K562 (cell line): ENCODE measurements around the gene CACNA1C. TPM values are rescaled to one million over a fixed set of nuclear protein-coding genes. Genes with fewer than 3 reads are reported as not detected.

Source experiments
- ATAC-seq: fragments of 200-7000 bp; cut with Tn5 transposase; 3 replicates; pipeline ENCODE4 v1.9.1; 2020; ENCODE audit warnings: moderate library complexity
- BruUV-seq: library from RNA; stranded (reverse); fragments of 400-500 nt; replicated peaks from 2 replicates; lab custom pipeline; 2021; lab: Mats Ljungman, UMichigan
- CTCF ChIA-PET: fragments of 300-600 bp; formaldehyde crosslinking; extraction: SDS; loops from one replicate; lab custom pipeline; 2021; ENCODE audit warnings: low intra/inter-chr PET ratio; lab: Yijun Ruan, JAX
- POLR2A ChIA-PET: fragments of 300-600, 350-650 bp; sonication (Branson Sonifier 250); formaldehyde crosslinking; extraction: SDS; loops from one replicate; lab custom pipeline; 2021; ENCODE audit warnings: antibody characterized with exemption, inconsistent platforms; lab: Yijun Ruan, JAX
- DNase-seq, 4 experiments: peaks; one replicate each; pipeline versions ENCODE4 v3.0.0 to v3.0.0-alpha.2; 2011 to 2018; ENCODE audit warnings: low spot score in 3 of 4, mixed read lengths in 3 of 4; ENCODE audit errors: extremely low read depth in 1 of 4
- FAIRE-seq: peaks from 2 replicates; lab custom pipeline; 2011; peaks lifted over from hg19 to GRCh38; lab: Jason Lieb, UNC
- H2AFZ ChIP-seq: 2 replicates; pipeline ENCODE4 v1.6.0; 2011; ENCODE audit warnings: low read depth, low read length, control low read depth, inconsistent platforms
- H3K27ac ChIP-seq: fragments of 200-600 bp; 3 replicates; pipeline ENCODE4 v1.8.0; 2011; ENCODE audit warnings: low read depth, mild to moderate bottlenecking, control low read depth, inconsistent platforms, low read length, moderate library complexity, mixed read lengths; ENCODE audit errors: extremely low read depth
- H3K27me3 ChIP-seq, 2 experiments: fragments of 300-600 bp in 1 of 2; 2 replicates in 1 of 2; 3 replicates in 1 of 2; pipeline versions ENCODE4 v1.6.0 to v1.8.0; 2011; ENCODE audit warnings: inconsistent platforms in 2 of 2, low read length in 2 of 2, mild to moderate bottlenecking in 1 of 2, mixed read lengths in 1 of 2, moderate library complexity in 1 of 2; ENCODE audit not compliant: control insufficient read depth in 2 of 2, insufficient read depth in 2 of 2
- H3K36me3 ChIP-seq: fragments of 300-600 bp; 3 replicates; pipeline ENCODE4 v1.8.0; 2011; ENCODE audit warnings: mild to moderate bottlenecking, low read length, inconsistent platforms; ENCODE audit not compliant: control insufficient read depth, insufficient read depth
- H3K4me1 ChIP-seq, 2 experiments: fragments of 200-600 bp in 1 of 2; replicated peaks in 1 of 2; 2 replicates in 1 of 2; 3 replicates in 1 of 2; pipeline versions ENCODE4 v1.5.1 to v1.8.0; 2011; ENCODE audit warnings: inconsistent platforms in 2 of 2, low read length in 2 of 2, mild to moderate bottlenecking in 1 of 2, mixed read lengths in 1 of 2, moderate library complexity in 1 of 2; ENCODE audit not compliant: control insufficient read depth in 2 of 2, insufficient read depth in 2 of 2
- H3K4me2 ChIP-seq: 2 replicates; pipeline ENCODE4 v1.6.1; 2011; ENCODE audit warnings: low read length, control low read depth, inconsistent platforms, mixed read lengths; ENCODE audit not compliant: insufficient read depth
- H3K4me3 ChIP-seq: fragments of 200-600 bp; sonication (generic), shearing (Covaris generic); 2 replicates; pipeline ENCODE4 v1.5.1; 2016; ENCODE audit warnings: control low read depth, inconsistent platforms
- H3K79me2 ChIP-seq: fragments of 200-600 bp; 3 replicates; pipeline ENCODE4 v1.8.0; 2011; ENCODE audit warnings: low read length, inconsistent platforms; ENCODE audit not compliant: control insufficient read depth, insufficient read depth
- H3K9ac ChIP-seq, 2 experiments: 2 replicates each; pipeline versions ENCODE4 v1.6.0 to v1.6.1; 2011; ENCODE audit warnings: low read depth in 2 of 2, low read length in 2 of 2, control low read depth in 1 of 2, inconsistent platforms in 1 of 2, mild to moderate bottlenecking in 1 of 2, mixed read lengths in 1 of 2; ENCODE audit not compliant: insufficient read depth in 1 of 2
- H3K9me1 ChIP-seq: one replicate; pipeline ENCODE4 v1.6.0; 2011; ENCODE audit warnings: inconsistent platforms, mild to moderate bottlenecking, low read length, moderate library complexity; ENCODE audit not compliant: control insufficient read depth, insufficient read depth
- H3K9me3 ChIP-seq: replicated peaks from 2 replicates; pipeline ENCODE4 v1.5.1; 2011; ENCODE audit warnings: low read depth, low read length, inconsistent platforms; ENCODE audit not compliant: control insufficient read depth, insufficient read depth
- H4K20me1 ChIP-seq: replicated peaks from 2 replicates; pipeline ENCODE4 v1.6.1; 2011; ENCODE audit warnings: low read length, inconsistent platforms, mixed read lengths; ENCODE audit not compliant: control insufficient read depth, insufficient read depth
- ARNT ChIP-seq, 2 experiments: fragments of 450-650 bp; IDR thresholded peaks; 2 replicates each; pipeline ENCODE4 v1.6.1; 2016; ENCODE audit warnings: mild to moderate bottlenecking in 1 of 2
- CBX1 ChIP-seq: sonication (generic); IDR thresholded peaks from 2 replicates; pipeline ENCODE4 v1.6.1; 2016; ENCODE audit warnings: antibody characterized with exemption, low read depth, mild to moderate bottlenecking
- DLX4 ChIP-seq: fragments of 250-450 bp; sonication (Bioruptor Pico); IDR thresholded peaks from 2 replicates; pipeline ENCODE4 v1.6.1; 2021; ENCODE audit warnings: mild to moderate bottlenecking
- DMBX1 ChIP-seq: fragments of 250-450 bp; sonication (Bioruptor Pico); IDR thresholded peaks from 2 replicates; pipeline ENCODE4 v1.8.0; 2022; ENCODE audit warnings: inconsistent platforms, mild to moderate bottlenecking, moderate library complexity, borderline replicate concordance
- ELK3 ChIP-seq: fragments of 450-650 bp; formaldehyde crosslinking; IDR thresholded peaks from 2 replicates; pipeline ENCODE4 v1.4.0; 2020; ENCODE audit warnings: mild to moderate bottlenecking
- HDAC1 ChIP-seq, 2 experiments: fragments of 450-650 bp; IDR thresholded peaks; 2 replicates each; pipeline ENCODE4 v1.6.1; 2016 to 2017; ENCODE audit warnings: inconsistent platforms in 1 of 2, mild to moderate bottlenecking in 1 of 2, moderate library complexity in 1 of 2
- KLF13 ChIP-seq: fragments of 450-650 bp; IDR thresholded peaks from 2 replicates; pipeline ENCODE4 v1.6.1; 2016; ENCODE audit warnings: missing genetic modification characterization, low read depth, mild to moderate bottlenecking, missing compliant biosample characterization, moderate library complexity, borderline replicate concordance
- NCOA2 ChIP-seq, 2 experiments: fragments of 450-650 bp; IDR thresholded peaks; 2 replicates each; pipeline ENCODE4 v1.6.1; 2018; ENCODE audit warnings: mild to moderate bottlenecking in 2 of 2, moderate library complexity in 1 of 2; ENCODE audit not compliant: partially characterized antibody in 2 of 2
- PML ChIP-seq: IDR thresholded peaks from 2 replicates; pipeline ENCODE4 v1.6.1; 2012; ENCODE audit warnings: low read length, inconsistent platforms
- POLR2AphosphoS5 ChIP-seq: IDR thresholded peaks from 2 replicates; pipeline ENCODE4 v1.6.1; 2011; ENCODE audit warnings: mild to moderate bottlenecking, low read depth, low read length, moderate library complexity; ENCODE audit not compliant: control insufficient read depth, insufficient read depth
- POLR2H ChIP-seq: IDR thresholded peaks from 2 replicates; pipeline ENCODE4 v1.6.1; 2016; ENCODE audit warnings: missing genetic modification characterization, low read depth, mild to moderate bottlenecking, control low read depth, missing compliant biosample characterization, moderate library complexity
- RBM15 ChIP-seq: fragments of 200-400 bp; formaldehyde crosslinking; IDR thresholded peaks from 2 replicates; pipeline ENCODE4 v1.6.1; 2018; ENCODE audit warnings: mild to moderate bottlenecking, low read length, moderate library complexity; ENCODE audit not compliant: insufficient read depth
- SMAD1 ChIP-seq: fragments of 150-350 bp; IDR thresholded peaks from 2 replicates; pipeline ENCODE4 v1.6.1; 2014; ENCODE audit warnings: low read length, low read depth; ENCODE audit not compliant: partially characterized antibody
- SMAD3 ChIP-seq: fragments of 450-650 bp; formaldehyde crosslinking; conservative IDR thresholded peaks from 2 replicates; pipeline ENCODE4 v1.4.0; 2020; ENCODE audit warnings: mild to moderate bottlenecking
- THAP12 ChIP-seq: fragments of 250-450 bp; sonication (Bioruptor Pico); IDR thresholded peaks from 2 replicates; pipeline ENCODE4 v1.9.0; 2021; ENCODE audit warnings: mild to moderate bottlenecking, inconsistent platforms
- ZKSCAN3 ChIP-seq: fragments of 250-450 bp; sonication (Bioruptor Pico); IDR thresholded peaks from 2 replicates; pipeline ENCODE4 v1.4.0; 2020
- ZNF24 ChIP-seq: fragments of 450-650 bp; IDR thresholded peaks from 2 replicates; pipeline ENCODE4 v1.6.1; 2016
- ZNF445 ChIP-seq: fragments of 250-450 bp; sonication (Bioruptor Pico); IDR thresholded peaks from 2 replicates; pipeline ENCODE4 v1.4.0; 2020; ENCODE audit warnings: low read depth, mild to moderate bottlenecking, moderate library complexity
- ZNF785 ChIP-seq: fragments of 250-450 bp; sonication (Bioruptor Pico); IDR thresholded peaks from 2 replicates; pipeline ENCODE4 v1.4.0; 2020; ENCODE audit warnings: mild to moderate bottlenecking
- WGBS: fragments of 100-300 bp; shearing (Covaris generic); methylation state at CpG from one replicate; pipeline ENCODE4 v1.1.6; 2016; ENCODE audit warnings: low coverage, mixed read lengths; ENCODE audit not compliant: insufficient coverage; ENCODE audit errors: missing lambda C conversion rate; 5-methylcytosine and 5-hydroxymethylcytosine counted together
- in situ Hi-C: fragments of 300-500 bp; cut with MboI; formaldehyde crosslinking; loops from 4 replicates; pipeline ENCODE4 v1.15.0; 2018; ENCODE audit warnings: inconsistent platforms, mixed read lengths
- intact Hi-C: fragments of 100-400 bp; cut with micrococcal nuclease; formaldehyde crosslinking; loops from 2 replicates; pipeline ENCODE4 v1.14.2; 2022
- polyA plus RNA-seq, 8 experiments: library from polyadenylated mRNA; depleted of rRNA in 4 of 8; stranded (reverse) in 5 of 8; unstranded in 3 of 8; fragments of >200 nt; fragmentation: Nextera tagmentation in 2 of 8; fragmentation: Illumina TruSeq in 1 of 8; extraction: Ambion mirVana in 2 of 8; extraction: Trizol in 1 of 8; gene quantifications; 2 replicates each; pipeline versions ENCODE4 v1.2.1 to v1.2.3, GENCODE V29; 2011 to 2014; ENCODE audit warnings: inconsistent platforms in 1 of 8, missing spikeins in 1 of 8
- total RNA-seq, 7 experiments: library from RNA; depleted of rRNA in 6 of 7; stranded (reverse); fragments of >200 nt in 6 of 7; fragmentation: Illumina TruSeq in 2 of 7; extraction: Trizol in 2 of 7; gene quantifications; 2 replicates each; pipeline versions ENCODE4 v1.2.1 to v1.2.3, GENCODE V29; 2011 to 2021; ENCODE audit warnings: low replicate concordance in 1 of 7

Gene CACNA1C
- total and polyA plus RNA-seq, 9 of the 15 experiments (the other 6 are each of a cell fraction or from before 2014, with no cell fraction given), result not detected

GRCh38 chr12:2650261-2651067 lies 597.7 kb downstream of the CACNA1C start:
- FAIRE-seq (no peak), ATAC-seq (no peak), DNase-seq (no peak)
- no TSS peak for BruUV-seq
- no peak overlapping the region for H3K4me3 ChIP-seq
- no peak overlapping the region for H3K4me2 ChIP-seq
- in situ Hi-C loops (no loop called here), intact Hi-C loops (no loop called here)
- POLR2A ChIA-PET, result interaction anchor here (0.6 kb wide), 1 partner anchor 24 kb away, joined by 3 read pairs; no protein-coding TSS in a partner anchor
- no peak overlapping the region for H2AFZ ChIP-seq
- peaks cover 0 to 6% of the 10 kb centered on the region in 2 experiments; a peak in 1 of 5 replicates for H3K4me1 ChIP-seq
- H3K27me3 ChIP-seq, result peaks cover 4 to 53% of the 10 kb centered on the region in 2 experiments; a peak in 4 of 5 replicates
- no peaks in the 10 kb centered on the region for H3K36me3 ChIP-seq
- H4K20me1 ChIP-seq, result no peaks in the 10 kb centered on the region
- CTCF ChIA-PET, result no interaction called here
- H3K79me2 ChIP-seq, result no peaks in the 10 kb centered on the region
- 0% methylated on average over 13 of the region's 17 CpGs for WGBS
- no peaks in the 10 kb centered on the region for H3K9me3 ChIP-seq
- H3K27ac ChIP-seq, result no peak overlapping the region
- no peak overlapping the region for H3K9ac ChIP-seq
- no peaks in the 10 kb centered on the region for H3K9me1 ChIP-seq
- TF ChIP-seq CBX1, result no peak
- TF ChIP-seq ARNT (IDR thresholded peaks at IDR 0.05), result no peak
- TF ChIP-seq ZNF24, result no peak
- no peak for TF ChIP-seq KLF13 (tag)
- TF ChIP-seq ZKSCAN3 (CRISPR knock-in tag), result no peak
- TF ChIP-seq DMBX1 (CRISPR knock-in tag), result no peak
- no peak for TF ChIP-seq RBM15
- no peak for TF ChIP-seq POLR2H
- no peak for TF ChIP-seq ELK3 (CRISPR knock-in tag)
- no peak for TF ChIP-seq DLX4
- no peak for TF ChIP-seq ZNF785 (CRISPR knock-in tag)
- TF ChIP-seq THAP12, result no peak
- no peak for TF ChIP-seq SMAD1
- TF ChIP-seq ZNF445, result no peak
- no peak for TF ChIP-seq HDAC1 (IDR thresholded peaks at IDR 0.05)
- TF ChIP-seq NCOA2 (IDR thresholded peaks at IDR 0.05; ENCODE audit: partially characterized antibody in 2 of 2), result no peak
- no peak for TF ChIP-seq POLR2AphosphoS5
- no peak for TF ChIP-seq SMAD3 (CRISPR knock-in tag)
- TF ChIP-seq PML, result no peak
